Left kidney (tissue), 2 donors: ENCODE results near the gene HDAC4. TPM values are rescaled to one million over a fixed set of nuclear protein-coding genes. Genes with fewer than 3 reads are reported as not detected.

ENCODE experiments used
- DNase-seq: peaks from one replicate; pipeline ENCODE4 v3.0.0-alpha.2; 2013
- polyA plus RNA-seq: library from polyadenylated mRNA; unstranded; fragments of 120-200 nt; gene quantifications from one replicate; pipeline ENCODE4 v1.2.1, GENCODE V29; 2013; ENCODE audit not compliant: insufficient read length

HDAC4 gene
- polyA plus RNA-seq, 1 donor: 13.3 TPM

DNA sequence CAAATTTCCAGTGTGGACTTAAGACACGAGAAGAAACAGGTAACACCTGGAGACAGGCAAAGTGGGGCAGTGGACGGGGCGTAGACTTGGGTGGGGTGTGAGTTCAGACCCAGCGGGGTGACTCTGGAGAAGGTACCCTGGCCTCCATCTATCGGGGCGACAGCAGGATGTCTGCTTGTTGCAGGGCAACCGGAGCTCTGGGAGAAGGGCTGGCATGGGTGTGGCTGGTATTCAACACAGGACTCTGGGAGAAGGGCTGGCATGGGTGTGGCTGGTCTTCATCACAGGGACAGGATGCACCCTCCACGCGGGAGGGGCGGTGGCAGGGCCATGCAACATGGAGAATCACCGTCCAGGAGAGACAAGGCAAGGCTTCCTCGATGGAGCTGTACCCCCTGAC lies 198.5 kb downstream of the HDAC4 start:
- DNase-seq: no peak

DNA sequence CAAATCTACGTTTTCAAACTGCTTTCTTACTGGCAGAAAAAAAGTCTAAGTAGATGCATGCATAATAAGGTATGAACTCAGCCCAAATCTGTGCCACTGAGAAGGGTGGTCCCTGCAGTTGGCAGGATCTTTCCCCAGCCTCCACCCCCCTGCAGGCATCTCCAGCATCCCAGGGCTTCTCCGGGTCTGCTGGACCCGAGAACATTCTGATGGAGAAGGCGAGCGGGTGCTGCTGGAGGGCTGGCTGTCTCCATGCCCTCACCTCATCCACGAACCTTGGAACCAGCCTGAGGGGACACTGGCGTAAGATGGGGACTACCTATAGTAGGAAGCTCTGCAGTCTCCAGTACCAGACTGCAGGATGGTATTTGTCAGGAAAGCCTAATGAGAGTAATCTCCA lies 198.9 kb downstream of the HDAC4 start:
- no peak for DNase-seq

DNA sequence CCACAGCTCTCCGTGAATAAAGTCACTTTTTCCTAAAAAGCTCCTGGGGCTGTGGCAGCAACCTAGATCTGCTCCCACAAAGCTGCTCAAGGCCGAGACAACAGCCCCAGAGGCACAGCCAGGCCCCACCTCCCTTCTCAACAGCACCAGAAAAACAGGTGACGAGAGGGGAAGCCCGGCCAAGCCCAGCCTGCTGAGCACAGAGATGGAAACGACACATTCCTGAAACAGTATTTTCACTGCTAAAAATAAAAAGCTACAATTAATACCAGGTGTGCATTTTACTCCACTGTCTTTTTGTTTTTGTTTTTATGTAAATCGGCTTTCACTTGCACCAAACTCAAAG lies 199.3 kb downstream of the HDAC4 start:
- DNase-seq: no peak

DNA sequence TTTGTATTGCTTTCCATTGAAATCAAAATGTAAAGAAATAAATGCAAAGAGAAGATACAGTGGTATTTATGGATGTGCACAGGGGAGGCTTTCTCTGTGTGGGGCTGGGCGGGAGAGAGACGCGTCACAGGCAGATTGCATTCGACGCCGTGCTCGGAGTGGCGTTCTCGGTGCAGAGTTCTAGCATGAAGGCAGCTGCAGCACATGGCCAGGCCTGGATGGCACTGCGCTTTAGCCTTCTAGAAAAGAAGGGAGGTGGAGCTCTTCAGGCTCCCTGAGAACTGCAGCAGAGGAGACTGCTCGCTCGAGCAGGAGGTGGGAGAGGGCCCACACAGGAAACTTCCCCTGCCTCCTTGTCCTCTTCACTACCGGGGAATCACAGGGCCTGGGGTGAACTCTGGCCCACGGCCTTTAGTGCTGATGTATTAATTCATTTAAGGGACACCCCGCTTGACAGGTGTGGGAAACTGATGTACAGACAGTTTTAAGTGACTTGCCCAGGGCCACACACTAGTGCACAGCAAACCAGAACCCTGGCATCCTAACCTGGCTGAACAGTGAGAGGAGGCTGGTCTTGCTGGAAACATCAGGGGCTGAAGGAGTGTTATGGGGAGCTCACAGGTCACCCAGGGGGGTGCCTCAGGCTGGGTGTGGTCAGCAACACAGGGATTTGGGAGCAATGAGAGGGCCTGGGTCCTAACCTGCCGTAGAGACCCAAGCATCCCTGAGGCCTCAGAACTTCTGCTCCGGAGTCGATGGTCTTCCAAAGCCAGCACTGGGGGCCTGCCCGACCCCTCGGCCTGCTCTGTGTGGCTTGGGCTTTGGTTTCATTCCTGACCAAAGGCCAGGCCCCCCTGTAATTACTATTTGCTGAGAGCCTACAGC lies 199.9 kb downstream of the HDAC4 start:
- no peak for DNase-seq

DNA sequence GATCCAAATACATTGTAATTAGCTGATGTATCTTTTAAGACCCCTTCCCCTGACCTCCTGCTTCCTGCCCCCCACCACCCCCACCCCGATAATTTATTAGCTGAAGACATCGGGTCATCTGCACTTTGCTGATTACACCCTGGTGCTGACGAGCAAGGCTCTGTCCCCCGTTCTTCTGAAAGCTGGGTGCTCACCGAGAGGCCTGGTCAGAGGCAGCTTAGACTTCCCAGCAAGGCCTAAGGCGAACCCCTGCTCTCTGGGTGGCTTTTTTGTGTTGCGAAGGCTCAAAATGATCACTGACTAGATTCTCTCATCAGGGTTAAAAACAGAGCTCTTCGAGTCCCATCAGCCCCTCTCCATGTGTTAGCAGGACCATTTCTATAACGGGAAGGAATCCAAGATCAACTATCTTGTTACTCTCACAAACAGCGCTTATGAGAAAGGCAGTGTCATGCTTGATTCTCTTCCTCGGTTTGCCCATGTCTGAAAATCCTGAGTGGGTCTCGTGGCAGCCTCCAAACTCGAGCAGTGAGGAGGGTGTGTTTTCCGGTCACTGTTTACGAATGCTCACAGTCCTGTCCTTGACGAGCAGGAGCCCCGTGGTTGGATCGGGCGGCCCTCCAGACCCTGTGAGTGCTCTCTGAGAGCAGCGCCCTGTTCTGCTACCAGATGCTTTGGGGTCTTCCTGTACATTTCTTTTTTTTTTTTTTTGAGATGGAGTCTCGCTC lies 201.6 kb downstream of the HDAC4 start:
- DNase-seq: no peak

DNA sequence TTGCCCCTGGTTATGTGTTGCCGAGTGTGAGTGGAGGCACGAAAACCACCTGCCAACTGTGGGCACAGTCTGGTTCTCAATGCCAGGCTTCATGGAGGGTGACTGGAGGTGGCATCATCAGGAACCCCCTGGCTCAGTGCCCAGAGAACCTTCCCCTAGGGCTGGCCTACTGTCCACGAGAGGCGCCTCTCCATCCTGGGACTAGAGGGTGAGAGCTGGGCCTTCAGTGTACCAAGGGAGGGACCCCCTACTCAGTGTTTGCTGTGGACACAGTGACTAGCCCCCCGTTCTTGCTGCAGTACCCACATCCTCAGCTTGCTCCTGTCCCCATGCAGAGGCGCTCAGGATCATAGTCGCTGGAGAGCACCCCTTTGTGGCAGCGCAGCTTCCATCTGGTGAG lies 202.6 kb downstream of the HDAC4 start:
- DNase-seq: no peak

DNA sequence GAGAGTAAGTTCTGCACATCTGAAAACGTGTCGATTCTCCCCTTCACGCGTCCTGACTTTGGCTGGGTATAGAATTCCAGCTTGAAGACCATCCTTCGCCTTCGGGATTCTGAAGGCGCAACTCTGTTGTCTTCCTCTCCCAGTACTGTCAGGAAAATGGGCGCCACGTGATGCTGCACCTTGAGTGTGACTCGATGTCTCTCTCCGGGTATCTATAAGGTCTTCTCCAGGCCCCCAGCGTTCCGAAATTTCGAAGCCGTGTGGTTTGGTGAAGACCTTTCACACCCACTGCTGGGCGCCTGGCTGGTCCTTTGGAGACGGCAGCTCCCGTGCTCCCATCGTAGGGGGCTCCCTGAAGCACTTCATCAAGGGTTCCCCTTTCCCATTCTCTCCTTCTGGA lies 203.7 kb downstream of the HDAC4 start:
- DNase-seq: no peak

DNA sequence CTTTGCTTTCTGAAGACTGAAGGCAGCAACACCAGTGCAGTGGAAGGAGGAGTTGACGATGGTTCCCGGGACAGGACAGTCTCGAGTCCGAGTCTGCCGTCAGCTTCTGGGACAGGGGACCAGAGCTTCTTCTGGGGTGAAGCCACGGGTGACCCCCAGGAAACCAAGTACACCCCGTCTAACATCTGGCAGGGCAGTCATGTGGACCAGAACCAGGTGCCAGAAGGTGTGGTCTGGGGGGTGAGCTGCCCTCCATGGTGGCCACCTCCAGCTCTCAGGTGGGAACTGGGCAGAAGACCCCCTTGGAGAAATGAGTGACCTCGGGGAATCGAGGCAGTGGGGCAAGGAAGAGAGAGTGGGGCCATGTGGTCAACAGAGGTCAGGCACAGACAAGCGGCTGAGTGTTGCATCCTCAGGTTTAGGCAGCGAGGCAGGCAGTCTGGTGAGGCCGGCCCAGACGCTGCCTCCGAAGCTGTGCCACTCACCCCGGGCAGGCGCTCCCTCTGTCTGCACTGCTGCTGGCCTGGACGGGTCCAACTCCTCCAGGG lies 204.3 kb downstream of the HDAC4 start:
- no peak for DNase-seq

DNA sequence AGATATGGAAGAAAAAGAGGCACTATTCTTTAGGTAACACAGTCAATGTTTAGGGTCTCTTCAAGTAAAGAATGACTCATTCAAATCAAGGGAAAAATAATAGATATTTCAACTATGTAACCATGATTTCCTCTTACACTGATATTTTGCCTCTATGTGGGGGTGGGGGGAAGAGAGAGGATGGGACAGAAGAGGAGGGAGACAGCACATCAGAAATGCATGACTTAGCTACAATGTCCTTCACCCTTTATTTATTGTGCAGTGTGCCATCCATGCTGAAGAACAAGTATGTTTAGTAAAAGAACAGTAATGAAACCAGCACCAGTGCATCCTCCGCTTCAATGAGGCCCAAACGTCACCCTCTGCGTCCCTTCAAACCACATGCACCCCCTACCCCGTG lies 204.8 kb downstream of the HDAC4 start:
- no peak for DNase-seq

DNA sequence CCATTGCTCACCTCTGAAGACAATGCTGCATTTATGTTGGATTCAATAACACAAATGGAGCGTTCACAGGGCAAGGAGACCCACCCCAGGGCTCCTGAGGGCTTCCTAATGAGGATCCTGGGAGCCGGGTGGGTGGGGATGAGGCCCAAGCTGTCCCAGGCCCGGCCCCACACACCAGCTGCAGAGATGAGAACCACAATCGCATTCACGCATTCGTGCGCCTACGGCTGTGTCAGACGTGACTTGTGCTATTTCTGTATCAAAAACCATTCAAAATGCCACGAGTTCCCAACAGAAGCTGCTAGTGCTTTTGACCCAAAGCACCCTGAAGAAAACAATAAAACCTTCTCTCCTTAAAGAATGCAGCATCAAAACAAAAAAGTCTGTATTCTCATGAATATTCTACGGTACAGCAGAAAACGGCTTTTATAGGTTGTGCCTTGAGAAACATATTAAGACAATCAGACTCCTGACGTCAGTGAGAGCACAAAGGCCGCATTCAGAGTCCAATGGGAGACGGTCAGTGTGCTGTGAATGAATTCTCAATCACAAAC lies 205.4 kb downstream of the HDAC4 start:
- DNase-seq: no peak

DNA sequence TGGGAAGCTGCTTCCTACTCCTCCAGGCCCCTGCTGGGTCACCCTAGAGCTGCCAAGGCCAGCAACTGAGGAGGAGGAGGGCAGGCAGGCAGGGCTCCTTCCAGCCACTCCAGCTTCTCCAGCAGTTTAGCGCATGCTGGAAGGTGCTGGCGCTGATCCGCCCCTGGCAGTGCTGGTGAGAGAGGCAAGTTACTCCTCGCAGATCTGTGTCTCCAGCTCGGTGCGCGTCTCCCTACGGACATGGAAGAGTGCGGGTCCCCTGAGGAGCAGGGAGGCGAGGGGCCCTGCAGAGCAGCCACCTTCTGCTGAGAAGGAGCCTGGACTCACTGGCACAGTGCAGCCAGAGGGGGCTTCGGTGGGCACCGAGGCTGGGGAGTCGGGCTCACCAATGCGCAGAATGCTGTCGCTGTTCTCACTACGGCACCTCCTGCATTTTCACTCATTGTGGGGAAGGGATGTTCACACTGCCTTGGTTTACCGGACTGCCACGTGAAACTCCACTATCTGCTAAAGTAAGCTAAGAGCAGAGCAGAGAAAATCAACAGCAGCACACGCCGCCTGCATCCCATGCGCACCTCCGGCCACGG lies 206.0 kb downstream of the HDAC4 start:
- no peak for DNase-seq

DNA sequence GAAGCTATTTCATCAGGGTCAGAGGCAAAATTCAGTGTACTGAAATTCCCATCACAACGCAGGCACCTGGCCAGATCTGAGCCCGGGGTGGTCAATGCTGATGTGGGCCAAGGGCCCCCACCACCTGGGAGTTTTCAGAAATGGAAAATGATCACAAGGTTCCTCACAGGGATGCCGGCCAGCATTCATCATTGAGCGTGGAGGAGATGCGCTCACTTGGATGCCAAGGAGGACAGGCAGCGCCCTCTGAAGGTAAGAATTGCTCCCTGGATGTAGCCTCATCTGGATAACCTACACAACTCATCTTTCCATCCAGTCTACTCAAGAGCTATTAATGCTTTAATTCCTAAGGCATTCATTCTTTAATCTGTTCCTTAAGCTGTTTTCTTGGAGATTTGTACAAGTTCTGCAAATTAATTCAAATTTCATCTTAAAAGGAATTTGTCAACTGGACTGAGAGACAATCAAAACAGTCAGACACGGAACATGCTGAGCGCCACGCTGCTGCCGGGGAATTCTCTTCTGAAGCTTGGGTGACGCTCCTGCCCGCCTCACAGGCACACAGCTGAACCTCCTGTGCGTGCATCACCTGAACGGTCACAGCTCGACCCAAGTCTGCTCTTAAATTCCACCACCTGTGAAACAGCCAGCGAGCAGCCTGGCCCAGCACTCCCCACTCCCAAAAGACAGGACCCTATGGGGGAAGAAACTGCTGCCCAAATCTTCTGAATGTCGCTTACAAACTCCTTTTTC lies 206.7 kb downstream of the HDAC4 start:
- DNase-seq: no peak

DNA sequence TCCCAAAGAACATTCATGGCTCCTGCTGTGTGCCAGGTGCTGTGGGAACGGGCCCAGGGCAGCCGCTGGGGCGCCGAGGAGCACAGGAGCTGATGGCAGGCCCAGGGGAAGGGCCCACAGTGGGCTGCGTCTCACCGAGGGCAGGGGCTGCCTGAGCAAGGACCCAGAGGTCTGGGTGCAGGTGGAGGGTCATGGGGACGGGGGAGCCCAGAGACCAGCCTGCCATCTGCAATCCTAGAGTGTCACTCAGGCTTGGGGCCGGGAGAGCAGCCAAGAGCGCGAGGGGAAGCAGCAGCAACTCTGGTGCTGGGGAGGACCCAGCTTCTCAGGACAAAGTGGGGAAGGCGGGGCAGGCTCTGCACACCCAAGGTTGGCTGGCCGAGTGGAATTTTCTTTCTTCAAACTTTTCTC lies 207.4 kb downstream of the HDAC4 start:
- no peak for DNase-seq

DNA sequence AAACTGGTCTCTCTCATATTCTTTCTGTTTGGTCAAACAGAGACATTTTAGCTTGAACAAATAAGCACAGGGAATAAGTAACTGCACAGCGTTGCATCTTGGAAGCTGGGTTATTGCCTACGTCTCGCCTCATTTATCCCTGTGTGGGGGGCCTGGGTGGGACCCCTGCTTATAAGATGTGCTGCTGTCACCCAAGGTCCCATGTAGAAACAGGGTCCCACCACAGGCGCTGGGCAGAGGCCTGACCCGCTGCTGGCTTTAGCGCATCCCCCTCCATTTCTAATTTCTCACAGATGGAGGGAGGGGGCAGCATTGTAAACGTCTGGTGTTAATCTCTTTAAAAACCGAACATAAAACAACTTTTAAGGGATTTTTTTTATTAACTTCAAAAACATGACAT lies 207.8 kb downstream of the HDAC4 start:
- no peak for DNase-seq

DNA sequence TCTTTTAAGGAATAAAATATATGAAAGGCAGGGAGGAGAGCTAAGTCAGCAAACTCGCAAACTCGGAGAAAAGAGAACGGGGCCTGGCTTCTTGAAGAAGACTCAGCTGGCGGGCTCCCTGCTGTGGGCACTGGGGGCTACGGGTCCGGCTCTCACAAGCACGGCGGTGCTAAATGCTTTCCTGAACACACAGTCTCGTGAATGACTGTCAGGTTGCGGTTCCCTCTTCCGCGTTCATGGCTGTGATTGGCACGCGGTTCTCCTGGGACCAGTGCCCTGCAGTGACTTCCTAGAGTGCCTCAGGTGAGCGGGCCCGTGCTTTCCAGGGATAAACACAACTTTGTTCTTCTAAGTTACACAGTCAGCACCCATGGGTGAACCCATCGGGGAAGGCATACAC lies 208.4 kb downstream of the HDAC4 start:
- no peak for DNase-seq

DNA sequence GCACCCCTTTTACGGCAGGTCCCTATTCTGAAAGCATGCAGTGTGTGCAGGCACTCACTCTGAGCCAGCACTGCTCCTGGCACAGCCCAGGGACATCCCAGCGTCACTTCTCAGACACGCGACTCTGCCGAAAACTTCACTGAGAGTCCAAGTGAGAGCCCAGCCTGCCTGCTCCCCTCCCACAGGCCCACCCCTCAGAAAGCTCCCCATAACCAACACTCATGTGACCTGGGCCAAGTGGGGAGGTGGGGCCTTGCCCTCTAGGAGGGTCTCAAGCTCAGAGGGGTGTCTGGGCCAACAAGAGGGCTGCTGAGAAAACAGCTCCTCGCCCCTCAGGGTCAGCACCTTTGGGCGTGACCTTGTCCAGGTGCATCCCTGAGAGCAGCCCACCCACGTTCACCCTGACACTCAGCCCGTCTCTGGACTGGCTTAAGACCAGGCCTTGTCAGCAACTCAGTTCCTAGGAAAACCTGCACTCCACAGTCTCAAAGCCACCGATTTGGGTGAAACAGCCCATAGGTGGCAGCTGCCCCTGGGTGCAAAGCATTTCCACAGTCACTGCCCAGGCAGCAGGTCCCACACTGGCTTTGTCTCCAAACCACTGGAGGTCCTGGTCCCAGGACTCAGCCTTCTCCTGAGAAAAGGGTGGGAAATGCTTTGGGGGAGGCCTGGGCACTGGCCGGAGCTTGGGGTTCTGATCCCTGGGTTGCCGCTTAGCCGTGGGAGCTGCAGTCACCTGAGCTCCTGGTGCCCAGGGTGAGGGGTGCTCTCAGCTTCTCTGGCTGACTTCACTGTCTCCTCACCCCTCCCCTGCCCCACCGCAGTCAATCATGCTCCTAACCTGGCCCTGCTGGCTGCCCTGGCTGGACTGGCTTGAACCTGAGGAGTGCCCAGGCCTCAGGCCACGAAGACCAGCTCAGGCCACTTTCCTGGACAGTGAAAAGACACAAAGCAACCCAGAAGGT lies 209.6 kb downstream of the HDAC4 start:
- no peak for DNase-seq

DNA sequence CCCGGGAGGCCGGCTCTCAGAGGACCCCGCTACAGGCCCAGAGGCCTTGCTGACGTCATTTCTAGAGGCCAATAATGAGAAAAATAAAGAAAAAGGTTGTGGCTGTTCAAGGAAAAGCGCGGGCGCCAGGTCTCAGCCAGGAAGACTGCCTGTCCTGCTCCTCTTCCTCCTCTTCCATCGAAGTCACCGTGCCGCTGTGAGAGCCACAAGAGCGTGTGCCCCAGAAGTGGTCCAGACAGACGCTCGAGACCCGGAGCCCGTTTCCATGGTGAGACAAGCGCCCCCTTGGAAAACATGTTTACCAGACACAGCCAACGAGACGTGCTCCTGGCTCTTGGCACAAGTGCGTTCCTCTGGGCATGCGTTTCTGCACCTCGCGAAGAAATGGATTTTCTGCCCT lies 210.5 kb downstream of the HDAC4 start:
- no peak for DNase-seq

DNA sequence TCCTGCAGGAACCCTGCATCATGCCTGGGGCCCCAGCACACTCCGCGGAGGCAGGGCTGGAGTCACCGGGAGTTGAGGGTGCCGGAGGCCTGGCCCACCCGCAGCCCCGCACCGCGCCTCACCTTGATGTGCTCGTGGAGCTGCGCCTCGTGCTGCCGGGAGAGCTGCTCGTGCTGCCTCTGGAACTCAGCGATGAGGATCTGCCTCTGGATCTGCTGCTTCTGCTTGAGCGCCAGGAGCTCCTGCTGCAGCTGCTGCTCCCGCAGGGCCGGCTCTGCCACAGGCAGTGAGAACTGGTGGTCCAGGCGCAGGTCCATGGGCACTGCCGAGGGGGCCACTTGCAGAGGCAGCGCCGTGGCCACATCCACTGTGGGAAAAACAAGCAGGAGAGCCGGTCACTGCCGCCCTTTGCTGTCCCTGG lies 211.1 kb downstream of the HDAC4 start:
- DNase-seq: no peak

DNA sequence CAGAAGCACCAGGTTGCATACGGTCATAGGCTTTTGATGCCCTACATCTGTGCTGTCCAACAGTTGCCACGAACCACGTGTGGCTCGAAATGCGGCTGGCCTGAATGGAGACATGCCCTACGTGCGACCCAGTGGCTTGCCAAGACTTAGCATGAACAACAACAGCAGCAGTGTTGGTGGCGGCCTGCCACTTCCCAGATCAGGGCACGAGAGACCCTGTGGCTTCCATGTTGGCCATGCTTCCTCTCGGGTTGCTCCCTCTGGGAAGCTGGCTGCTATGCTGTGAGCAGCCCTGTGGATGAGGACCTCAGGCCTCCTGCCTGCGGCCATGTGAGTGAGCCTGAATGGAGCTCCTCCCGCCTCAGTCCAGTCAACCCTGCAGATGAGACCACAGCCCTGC lies 212.3 kb downstream of the HDAC4 start:
- no peak for DNase-seq

DNA sequence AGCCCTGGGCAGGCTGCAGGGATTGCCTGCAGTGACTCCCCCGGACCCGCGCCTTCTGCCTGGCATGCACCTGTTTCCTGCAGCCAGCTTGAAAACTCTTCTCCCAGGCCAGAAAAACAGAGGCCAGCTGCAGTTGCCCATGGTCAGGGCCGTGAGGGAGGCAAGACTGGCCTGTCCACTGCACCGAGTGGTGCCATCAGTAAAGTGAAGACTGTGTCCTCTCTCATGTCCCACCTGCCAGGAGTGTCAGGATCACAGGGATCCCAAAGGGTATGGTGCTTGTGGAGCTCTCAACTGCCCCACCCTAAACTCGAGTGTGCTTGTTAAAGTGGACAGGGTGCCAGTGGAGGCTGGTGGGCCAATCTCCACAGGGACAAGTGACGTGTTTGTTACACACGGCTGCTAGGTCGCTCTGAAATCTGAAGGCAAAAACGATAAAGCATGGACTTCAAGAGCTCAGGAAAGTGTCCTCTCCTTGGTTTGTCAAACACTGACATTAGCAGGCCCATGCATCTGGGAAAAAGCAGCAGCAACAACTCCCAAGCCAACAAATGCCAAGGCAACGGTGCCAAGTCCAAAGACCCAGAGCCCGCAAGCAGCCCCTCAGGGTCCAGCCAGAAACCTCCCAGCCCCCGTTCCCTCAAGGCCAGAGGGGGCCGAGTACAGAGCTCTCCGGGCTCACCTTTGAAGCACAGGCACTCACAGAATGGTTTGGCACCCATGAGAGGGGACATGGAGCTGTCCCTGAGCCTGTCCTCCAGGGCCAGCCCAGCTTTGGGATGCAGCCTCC lies 213.2 kb downstream of the HDAC4 start:
- DNase-seq: no peak
